HEK293 (cell line): ENCODE measurements around the gene PHF23.

Experiments used
- BCL11A ChIP-seq: fragments of 450-650 bp; formaldehyde crosslinking; IDR thresholded peaks from 2 replicates; pipeline ENCODE4 v1.5.1; 2016; ENCODE audit warnings: low read depth, missing biosample characterization, missing genetic modification characterization
- MEIS1 ChIP-seq: sonication (generic); formaldehyde crosslinking; IDR thresholded peaks from 2 replicates; pipeline ENCODE4 v1.8.1; 2022; ENCODE audit warnings: missing genetic modification reagents, mild to moderate bottlenecking, borderline replicate concordance
- OVOL3 ChIP-seq: fragments of 450-650 bp; formaldehyde crosslinking; IDR thresholded peaks from 2 replicates; pipeline ENCODE4 v1.5.1; 2016; ENCODE audit warnings: missing biosample characterization, missing genetic modification characterization
- REPIN1 ChIP-seq: fragments of 450-650 bp; formaldehyde crosslinking; IDR thresholded peaks from 2 replicates; pipeline ENCODE4 v1.5.1; 2017; ENCODE audit warnings: missing biosample characterization, missing genetic modification characterization, low read depth
- SALL2 ChIP-seq: fragments of 450-650 bp; formaldehyde crosslinking; IDR thresholded peaks from 2 replicates; pipeline ENCODE4 v1.5.0; 2017; ENCODE audit warnings: missing biosample characterization, mild to moderate bottlenecking, missing genetic modification characterization, borderline replicate concordance
- ZBTB17 ChIP-seq: fragments of 450-650 bp; formaldehyde crosslinking; IDR thresholded peaks from 2 replicates; pipeline ENCODE4 v1.5.1; 2016; ENCODE audit warnings: missing biosample characterization, missing genetic modification characterization
- ZBTB49 ChIP-seq: fragments of 450-650 bp; formaldehyde crosslinking; IDR thresholded peaks from 2 replicates; pipeline ENCODE4 v1.5.1; 2016; ENCODE audit warnings: missing biosample characterization, missing genetic modification characterization, low read depth
- ZBTB6 ChIP-seq: fragments of 450-650 bp; formaldehyde crosslinking; IDR thresholded peaks from 2 replicates; pipeline ENCODE4 v1.5.1; 2017; ENCODE audit warnings: missing biosample characterization, missing genetic modification characterization
- ZIC2 ChIP-seq: fragments of 450-650 bp; formaldehyde crosslinking; IDR thresholded peaks from 2 replicates; pipeline ENCODE4 v1.5.1; 2016; ENCODE audit warnings: missing biosample characterization, missing genetic modification characterization
- ZNF174 ChIP-seq: fragments of 450-650 bp; formaldehyde crosslinking; IDR thresholded peaks from 2 replicates; pipeline ENCODE4 v1.5.0; 2017; ENCODE audit warnings: missing biosample characterization, mild to moderate bottlenecking, missing genetic modification characterization
- ZNF266 ChIP-seq: fragments of 450-650 bp; formaldehyde crosslinking; IDR thresholded peaks from 2 replicates; pipeline ENCODE4 v1.5.1; 2016; ENCODE audit warnings: missing biosample characterization, missing genetic modification characterization, low read depth
- ZNF335 ChIP-seq: fragments of 450-650 bp; formaldehyde crosslinking; conservative IDR thresholded peaks from 2 replicates; pipeline ENCODE4 v1.5.1; 2016; ENCODE audit warnings: missing biosample characterization, missing genetic modification characterization
- ZNF341 ChIP-seq: fragments of 450-650 bp; formaldehyde crosslinking; IDR thresholded peaks from 2 replicates; pipeline ENCODE4; 2016; ENCODE audit warnings: low read depth, missing biosample characterization, missing genetic modification characterization
- ZNF354C ChIP-seq: fragments of 450-650 bp; formaldehyde crosslinking; IDR thresholded peaks from 2 replicates; pipeline ENCODE4 v1.5.1; 2016; ENCODE audit warnings: missing biosample characterization, missing genetic modification characterization, low read depth, borderline replicate concordance
- ZNF473 ChIP-seq: fragments of 450-650 bp; formaldehyde crosslinking; IDR thresholded peaks from 2 replicates; pipeline ENCODE4 v1.5.1; 2017; ENCODE audit warnings: missing biosample characterization, missing genetic modification characterization
- ZNF530 ChIP-seq: fragments of 450-650 bp; formaldehyde crosslinking; IDR thresholded peaks from 2 replicates; pipeline ENCODE4 v1.5.1; 2016; ENCODE audit warnings: low read depth, missing biosample characterization, missing genetic modification characterization
- ZNF544 ChIP-seq: fragments of 450-650 bp; formaldehyde crosslinking; IDR thresholded peaks from 2 replicates; pipeline ENCODE4 v1.5.0; 2017; ENCODE audit warnings: missing biosample characterization, missing genetic modification characterization
- ZNF621 ChIP-seq: fragments of 450-650 bp; formaldehyde crosslinking; IDR thresholded peaks from 2 replicates; pipeline ENCODE4 v1.5.1; 2017; ENCODE audit warnings: missing biosample characterization, missing genetic modification characterization
- ZNF639 ChIP-seq: fragments of 450-650 bp; formaldehyde crosslinking; IDR thresholded peaks from 2 replicates; pipeline ENCODE4 v1.5.1; 2016; ENCODE audit warnings: missing biosample characterization, missing genetic modification characterization
- ZSCAN16 ChIP-seq: fragments of 450-650 bp; formaldehyde crosslinking; IDR thresholded peaks from 2 replicates; pipeline ENCODE4 v1.5.1; 2016; ENCODE audit warnings: missing biosample characterization, missing genetic modification characterization
- ZSCAN18 ChIP-seq: fragments of 450-650 bp; formaldehyde crosslinking; IDR thresholded peaks from 2 replicates; pipeline ENCODE4 v1.5.1; 2016; ENCODE audit warnings: missing biosample characterization, missing genetic modification characterization
- ZSCAN30 ChIP-seq: fragments of 450-650 bp; IDR thresholded peaks from 2 replicates; pipeline ENCODE4 v1.5.1; 2018; ENCODE audit warnings: missing biosample characterization, mild to moderate bottlenecking, missing genetic modification characterization, moderate library complexity
- TF ChIP-seq, protein P1 (sequence below): fragments of 450-650 bp; formaldehyde crosslinking; IDR thresholded peaks from 2 replicates; pipeline ENCODE4 v1.5.1; 2016; ENCODE audit warnings: missing biosample characterization, missing genetic modification characterization
- TF ChIP-seq, protein P2 (sequence below): fragments of 450-650 bp; formaldehyde crosslinking; IDR thresholded peaks from 2 replicates; pipeline ENCODE4 v1.5.1; 2016; ENCODE audit warnings: missing biosample characterization, missing genetic modification characterization

PHF23 gene

GRCh38 chr17:7241783-7242716 lies 2.8 kb upstream of the PHF23 start, which contains the start of gene GABARAP (continued):
- TF ChIP-seq, protein P1, sequence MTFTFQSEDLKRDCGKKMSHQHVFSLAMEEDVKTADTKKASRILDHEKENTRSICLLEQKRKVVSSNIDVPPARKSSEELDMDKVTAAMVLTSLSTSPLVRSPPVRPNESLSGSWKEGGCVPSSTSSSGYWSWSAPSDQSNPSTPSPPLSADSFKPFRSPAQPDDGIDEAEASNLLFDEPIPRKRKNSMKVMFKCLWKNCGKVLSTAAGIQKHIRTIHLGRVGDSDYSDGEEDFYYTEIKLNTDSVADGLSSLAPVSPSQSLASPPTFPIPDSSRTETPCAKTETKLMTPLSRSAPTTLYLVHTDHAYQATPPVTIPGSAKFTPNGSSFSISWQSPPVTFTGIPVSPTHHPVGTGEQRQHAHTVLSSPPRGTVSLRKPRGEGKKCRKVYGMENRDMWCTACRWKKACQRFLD (tag by site-specific recombination) = no peak
- TF ChIP-seq ZNF266 (tag by site-specific recombination) = no peak
- TF ChIP-seq MEIS1 = no peak
- TF ChIP-seq ZSCAN16 (tag by site-specific recombination) = no peak
- TF ChIP-seq ZSCAN18 = no peak
- TF ChIP-seq ZNF544 (tag by site-specific recombination) = no peak
- no peak for TF ChIP-seq SALL2 (tag by site-specific recombination)
- TF ChIP-seq ZNF174 (tag by site-specific recombination) = no peak
- no peak for TF ChIP-seq ZNF354C (tag by site-specific recombination)
- TF ChIP-seq ZNF473 (tag by site-specific recombination) = no peak
- TF ChIP-seq OVOL3 (tag by site-specific recombination) = no peak
- TF ChIP-seq ZNF621 (tag by site-specific recombination) = no peak
- TF ChIP-seq ZBTB17 (tag by site-specific recombination) = peak; percentile 97
- no peak for TF ChIP-seq ZNF530
- no peak for TF ChIP-seq ZBTB6 (tag by site-specific recombination)
- no peak for TF ChIP-seq ZBTB49 (tag by site-specific recombination)
- peak; percentile 24; the same call in 1 of the 2 replicates for TF ChIP-seq ZNF639 (tag by site-specific recombination)
- peak; percentile 86 for TF ChIP-seq ZNF335 (tag by site-specific recombination)
- TF ChIP-seq, protein P2, sequence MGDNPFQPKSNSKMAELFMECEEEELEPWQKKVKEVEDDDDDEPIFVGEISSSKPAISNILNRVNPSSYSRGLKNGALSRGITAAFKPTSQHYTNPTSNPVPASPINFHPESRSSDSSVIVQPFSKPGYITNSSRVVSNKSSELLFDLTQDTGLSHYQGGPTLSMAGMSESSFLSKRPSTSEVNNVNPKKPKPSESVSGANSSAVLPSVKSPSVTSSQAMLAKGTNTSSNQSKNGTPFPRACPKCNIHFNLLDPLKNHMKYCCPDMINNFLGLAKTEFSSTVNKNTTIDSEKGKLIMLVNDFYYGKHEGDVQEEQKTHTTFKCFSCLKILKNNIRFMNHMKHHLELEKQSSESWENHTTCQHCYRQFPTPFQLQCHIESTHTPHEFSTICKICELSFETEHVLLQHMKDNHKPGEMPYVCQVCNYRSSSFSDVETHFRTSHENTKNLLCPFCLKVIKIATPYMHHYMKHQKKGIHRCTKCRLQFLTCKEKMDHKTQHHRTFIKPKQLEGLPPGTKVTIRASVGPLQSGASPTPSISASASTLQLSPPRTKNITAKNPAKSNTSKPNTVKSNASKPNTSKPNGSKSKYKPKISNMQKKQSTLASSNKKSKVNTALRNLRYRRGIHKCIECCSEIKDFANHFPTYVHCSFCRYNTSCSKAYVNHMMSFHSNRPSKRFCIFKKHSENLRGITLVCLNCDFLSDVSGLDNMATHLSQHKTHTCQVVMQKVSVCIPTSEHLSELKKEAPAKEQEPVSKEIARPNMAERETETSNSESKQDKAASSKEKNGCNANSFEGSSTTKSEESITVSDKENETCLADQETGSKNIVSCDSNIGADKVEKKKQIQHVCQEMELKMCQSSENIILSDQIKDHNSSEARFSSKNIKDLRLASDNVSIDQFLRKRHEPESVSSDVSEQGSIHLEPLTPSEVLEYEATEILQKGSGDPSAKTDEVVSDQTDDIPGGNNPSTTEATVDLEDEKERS = no peak
- peak; percentile 49; the same call in 1 of the 2 replicates for TF ChIP-seq ZSCAN30 (tag by site-specific recombination)
- peak; percentile 60 for TF ChIP-seq ZIC2 (tag by site-specific recombination)
- TF ChIP-seq REPIN1 (tag by site-specific recombination) = no peak
- 0 out of 2 replicates have a peak, but pooled peaks have one; percentile 13 for TF ChIP-seq BCL11A (tag by site-specific recombination)
- TF ChIP-seq ZNF341 = no peak
